PFSK-1 (cell line): ENCODE measurements around the gene GJA9.

Experiments used
- POLR2AphosphoS5 ChIP-seq: IDR thresholded peaks from 2 replicates; pipeline ENCODE4 v1.6.1; 2012; ENCODE audit warnings: low read depth, mild to moderate bottlenecking, control low read depth, low read length, moderate library complexity
- TAF1 ChIP-seq: IDR thresholded peaks from 2 replicates; pipeline ENCODE4 v1.6.1; 2012; ENCODE audit warnings: low read length, control low read depth, borderline replicate concordance; ENCODE audit not compliant: insufficient read depth
- TF ChIP-seq, protein P1 (sequence below), 2 experiments: IDR thresholded peaks; 2 replicates each; pipeline versions ENCODE4 v1.6.1 to v1.8.0; 2011 to 2012; ENCODE audit warnings: low read depth in 2 of 2, low read length in 2 of 2, control low read depth in 1 of 2, inconsistent platforms in 1 of 2, mild to moderate bottlenecking in 1 of 2, moderate library complexity in 1 of 2; ENCODE audit not compliant: insufficient read depth in 1 of 2

DNA sequence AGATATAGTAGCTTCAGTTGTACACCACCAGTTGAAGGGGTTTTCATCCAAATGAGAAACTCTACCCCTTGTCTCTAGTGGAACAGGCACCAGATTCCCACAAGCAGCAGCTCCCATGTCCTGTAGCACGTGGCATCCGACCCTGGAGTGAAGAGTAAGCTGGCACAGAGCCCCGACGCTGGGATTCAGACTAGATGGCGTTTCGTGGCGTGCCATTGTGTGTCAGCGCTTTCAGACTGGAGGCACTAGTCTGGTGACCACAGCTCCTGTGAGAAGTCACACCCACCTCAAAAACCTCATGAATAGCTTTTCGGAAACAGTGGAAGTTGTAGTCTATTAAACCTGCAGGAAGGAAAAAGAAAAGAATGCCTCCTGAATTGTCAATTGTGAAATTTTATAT is 42.0 kb downstream of the GJA9 start:
- TF ChIP-seq TAF1 = no peak
- TF ChIP-seq, protein P1, sequence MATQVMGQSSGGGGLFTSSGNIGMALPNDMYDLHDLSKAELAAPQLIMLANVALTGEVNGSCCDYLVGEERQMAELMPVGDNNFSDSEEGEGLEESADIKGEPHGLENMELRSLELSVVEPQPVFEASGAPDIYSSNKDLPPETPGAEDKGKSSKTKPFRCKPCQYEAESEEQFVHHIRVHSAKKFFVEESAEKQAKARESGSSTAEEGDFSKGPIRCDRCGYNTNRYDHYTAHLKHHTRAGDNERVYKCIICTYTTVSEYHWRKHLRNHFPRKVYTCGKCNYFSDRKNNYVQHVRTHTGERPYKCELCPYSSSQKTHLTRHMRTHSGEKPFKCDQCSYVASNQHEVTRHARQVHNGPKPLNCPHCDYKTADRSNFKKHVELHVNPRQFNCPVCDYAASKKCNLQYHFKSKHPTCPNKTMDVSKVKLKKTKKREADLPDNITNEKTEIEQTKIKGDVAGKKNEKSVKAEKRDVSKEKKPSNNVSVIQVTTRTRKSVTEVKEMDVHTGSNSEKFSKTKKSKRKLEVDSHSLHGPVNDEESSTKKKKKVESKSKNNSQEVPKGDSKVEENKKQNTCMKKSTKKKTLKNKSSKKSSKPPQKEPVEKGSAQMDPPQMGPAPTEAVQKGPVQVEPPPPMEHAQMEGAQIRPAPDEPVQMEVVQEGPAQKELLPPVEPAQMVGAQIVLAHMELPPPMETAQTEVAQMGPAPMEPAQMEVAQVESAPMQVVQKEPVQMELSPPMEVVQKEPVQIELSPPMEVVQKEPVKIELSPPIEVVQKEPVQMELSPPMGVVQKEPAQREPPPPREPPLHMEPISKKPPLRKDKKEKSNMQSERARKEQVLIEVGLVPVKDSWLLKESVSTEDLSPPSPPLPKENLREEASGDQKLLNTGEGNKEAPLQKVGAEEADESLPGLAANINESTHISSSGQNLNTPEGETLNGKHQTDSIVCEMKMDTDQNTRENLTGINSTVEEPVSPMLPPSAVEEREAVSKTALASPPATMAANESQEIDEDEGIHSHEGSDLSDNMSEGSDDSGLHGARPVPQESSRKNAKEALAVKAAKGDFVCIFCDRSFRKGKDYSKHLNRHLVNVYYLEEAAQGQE (IDR thresholded peaks at IDR 0.05; ENCODE audit: insufficient read depth in 1 of 2, low read depth in 2 of 2, low read length in 2 of 2) = no peak
- no peak for TF ChIP-seq POLR2AphosphoS5
